ENCODE data around the gene SLC35F2. TPM values are rescaled to one million over a fixed set of nuclear protein-coding genes. Genes with fewer than 3 reads are reported as not detected.
A peak's percentile ranks its signal among the peaks of the same experiment; 100 is the strongest.

Gene SLC35F2
- total and polyA plus RNA-seq, 9 donors = 3.7 to 20.8 (median 7.9) TPM

- no peaks in the 10 kb centered on the region for H3K27me3 ChIP-seq
- TF ChIP-seq, protein P1, sequence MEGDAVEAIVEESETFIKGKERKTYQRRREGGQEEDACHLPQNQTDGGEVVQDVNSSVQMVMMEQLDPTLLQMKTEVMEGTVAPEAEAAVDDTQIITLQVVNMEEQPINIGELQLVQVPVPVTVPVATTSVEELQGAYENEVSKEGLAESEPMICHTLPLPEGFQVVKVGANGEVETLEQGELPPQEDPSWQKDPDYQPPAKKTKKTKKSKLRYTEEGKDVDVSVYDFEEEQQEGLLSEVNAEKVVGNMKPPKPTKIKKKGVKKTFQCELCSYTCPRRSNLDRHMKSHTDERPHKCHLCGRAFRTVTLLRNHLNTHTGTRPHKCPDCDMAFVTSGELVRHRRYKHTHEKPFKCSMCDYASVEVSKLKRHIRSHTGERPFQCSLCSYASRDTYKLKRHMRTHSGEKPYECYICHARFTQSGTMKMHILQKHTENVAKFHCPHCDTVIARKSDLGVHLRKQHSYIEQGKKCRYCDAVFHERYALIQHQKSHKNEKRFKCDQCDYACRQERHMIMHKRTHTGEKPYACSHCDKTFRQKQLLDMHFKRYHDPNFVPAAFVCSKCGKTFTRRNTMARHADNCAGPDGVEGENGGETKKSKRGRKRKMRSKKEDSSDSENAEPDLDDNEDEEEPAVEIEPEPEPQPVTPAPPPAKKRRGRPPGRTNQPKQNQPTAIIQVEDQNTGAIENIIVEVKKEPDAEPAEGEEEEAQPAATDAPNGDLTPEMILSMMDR (IDR thresholded peaks at IDR 0.05) = peak; percentile 43 to 72 (median 59)
- TF ChIP-seq EP300 (IDR thresholded peaks at IDR 0.05) = no peak
- TF ChIP-seq POLR2A (IDR thresholded peaks at IDR 0.05) = no peak
- H3K4me3 ChIP-seq = no peak overlapping the region
- no peaks in the 10 kb centered on the region for H3K9me3 ChIP-seq
- intact Hi-C loops (cut with DNase I) = no loop called here
- no peaks in the 10 kb centered on the region for H3K4me1 ChIP-seq (ENCODE audit: insufficient read depth)
- H3K27ac ChIP-seq = no peak overlapping the region
- DNase-seq = peak; percentile 40 to 74 (median 60)
- WGBS, 3 donors = 70 to 75% (median 75%) methylated on average over 12 of the region's 12 CpGs
- H3K36me3 ChIP-seq = no peaks in the 10 kb centered on the region
Observed at GRCh38 chr11:107799218-107799859, 59.2 kb downstream of the SLC35F2 start.

DNA sequence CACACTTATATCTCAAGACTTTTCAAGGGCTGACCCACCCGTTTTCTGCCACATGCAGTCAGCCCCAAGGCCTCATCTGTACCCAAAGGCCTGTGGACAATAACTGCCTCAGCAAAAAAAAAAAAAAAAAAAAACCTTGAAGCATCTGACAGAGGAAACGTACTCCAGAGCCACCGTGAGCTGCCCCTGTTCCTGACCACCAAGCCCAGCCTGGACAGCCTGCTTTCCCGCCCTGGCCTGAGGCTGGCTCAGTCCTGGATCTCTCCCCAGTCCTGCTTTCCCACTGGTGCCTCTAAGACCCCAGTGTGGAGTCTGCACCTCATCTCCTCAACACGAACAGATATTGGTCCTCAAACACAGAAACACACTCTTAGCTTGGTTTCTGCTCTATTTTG lies 66.5 kb downstream of the SLC35F2 start:
- H3K4me1 ChIP-seq (ENCODE audit: insufficient read depth) = no peaks in the 10 kb centered on the region
- no peak overlapping the region for H3K27ac ChIP-seq
- 72 to 77% (median 74%) methylated on average over 5 of the region's 5 CpGs for WGBS, 3 donors
- no peak for DNase-seq
- H3K4me3 ChIP-seq = no peak overlapping the region
- H3K36me3 ChIP-seq = no peaks in the 10 kb centered on the region
- TF ChIP-seq, protein P1 (IDR thresholded peaks at IDR 0.05) = no peak
- TF ChIP-seq EP300 (IDR thresholded peaks at IDR 0.05) (no peak), POLR2A (IDR thresholded peaks at IDR 0.05) (no peak)
- no peaks in the 10 kb centered on the region for H3K9me3 ChIP-seq
- no peaks in the 10 kb centered on the region for H3K27me3 ChIP-seq
- intact Hi-C loops (cut with DNase I) = no loop called here

GRCh38 chr11:107791343-107792048 lies 67.1 kb downstream of the SLC35F2 start:
- no peak for TF ChIP-seq POLR2A (IDR thresholded peaks at IDR 0.05)
- TF ChIP-seq EP300 (IDR thresholded peaks at IDR 0.05) = no peak
- TF ChIP-seq, protein P1 (IDR thresholded peaks at IDR 0.05) = no peak
- Histone ChIP-seq H3K4me3 (no peak overlapping the region), H3K4me1 (ENCODE audit: insufficient read depth) (no peaks in the 10 kb centered on the region), H3K9me3 (no peaks in the 10 kb centered on the region), H3K27ac (no peak overlapping the region), H3K36me3 (no peaks in the 10 kb centered on the region), H3K27me3 (no peaks in the 10 kb centered on the region)
- intact Hi-C loops (cut with DNase I) = no loop called here
- WGBS, 3 donors = 57 to 64% (median 57%) methylated on average over 10 of the region's 10 CpGs
- DNase-seq = no peak

GRCh38 chr11:107789767-107790166 lies 68.8 kb downstream of the SLC35F2 start:
- no peak overlapping the region for H3K27ac ChIP-seq
- no peaks in the 10 kb centered on the region for H3K9me3 ChIP-seq
- TF ChIP-seq POLR2A (IDR thresholded peaks at IDR 0.05) = no peak
- TF ChIP-seq, protein P1 (IDR thresholded peaks at IDR 0.05) = no peak
- no peak for TF ChIP-seq EP300 (IDR thresholded peaks at IDR 0.05)
- WGBS, 3 donors = 91 to 97% (median 96%) methylated on average over 7 of the region's 7 CpGs
- H3K4me3 ChIP-seq = no peak overlapping the region
- H3K27me3 ChIP-seq = no peaks in the 10 kb centered on the region
- H3K36me3 ChIP-seq = no peaks in the 10 kb centered on the region
- intact Hi-C loops (cut with DNase I) = no loop called here
- no peak for DNase-seq
- H3K4me1 ChIP-seq (ENCODE audit: insufficient read depth) = no peaks in the 10 kb centered on the region

Measured in ovary (tissue), 9 donors.